Testis (tissue), 3 donors: Measurements from ENCODE around the gene MOB2. TPM values are rescaled to one million over a fixed set of nuclear protein-coding genes. Genes with fewer than 3 reads are reported as not detected.

Source experiments
- DNase-seq: peaks from one replicate; pipeline ENCODE4 v3.0.0-alpha.2; 2019
- H3K27ac ChIP-seq, 2 donors: fragments of 200-600 bp; sonication (generic); one replicate each; pipeline ENCODE4 v1.5.1; 2019
- H3K27me3 ChIP-seq: fragments of 200-600 bp; sonication (generic); one replicate; pipeline ENCODE4 v1.5.1; 2019
- H3K36me3 ChIP-seq: fragments of 200-600 bp; sonication (generic); one replicate; pipeline ENCODE4 v1.5.1; 2017; ENCODE audit warnings: low read depth; ENCODE audit errors: missing control alignments
- H3K4me1 ChIP-seq: fragments of 200-600 bp; sonication (generic); one replicate; pipeline ENCODE4 v1.5.1; 2019
- H3K4me3 ChIP-seq, 2 donors: fragments of 200-600 bp; sonication (generic); one replicate each; pipeline ENCODE4 v1.5.1; 2017 to 2019
- H3K9me3 ChIP-seq: fragments of 200-600 bp; sonication (generic); one replicate; pipeline ENCODE4 v1.5.1; 2017
- POLR2A ChIP-seq: fragments of 450-650 bp; IDR thresholded peaks from one replicate; pipeline ENCODE4 v1.6.1; 2017; ENCODE audit warnings: antibody characterized with exemption, mild to moderate bottlenecking, moderate library complexity
- WGBS, 2 donors: methylation state at CpG; one replicate each; pipeline ENCODE4 v1.1.5; 2018; 5-methylcytosine and 5-hydroxymethylcytosine counted together
- intact Hi-C: fragments of 100-400 bp; cut with DNase I; formaldehyde crosslinking; loops from one replicate; pipeline ENCODE4 v1.15.1; 2023; ENCODE audit warnings: low total_unique reads
- polyA plus RNA-seq: library from polyadenylated mRNA; stranded (reverse); fragments of 350-450 nt; fragmentation: Illumina TruSeq; extraction: RNeasy Lipid Tissue Mini Kit (QIAGEN cat#74804); gene quantifications from one replicate; pipeline ENCODE4 v1.2.3, GENCODE V29; 2014; ENCODE audit warnings: low read depth, low replicate concordance; ENCODE audit not compliant: insufficient read depth
- total RNA-seq, 2 donors: library from RNA; depleted of rRNA; stranded (reverse); fragments of >200 nt; gene quantifications; one replicate each; pipeline ENCODE4 v1.2.3, GENCODE V29; 2016
- TF ChIP-seq, protein P1 (sequence below), 3 experiments: fragments of 450-650 bp in 2 of 3; fragments of 200-600 bp in 1 of 3; sonication (generic) in 1 of 3; IDR thresholded peaks; one replicate each; pipeline ENCODE4 v1.5.1; 2016 to 2019; ENCODE audit warnings: antibody characterized with exemption in 3 of 3, mild to moderate bottlenecking in 2 of 3, moderate library complexity in 1 of 3

The MOB2 gene
- total and polyA plus RNA-seq, 3 donors from 2014 or later: 41.5 to 57.7 (median 46.8) TPM

DNA sequence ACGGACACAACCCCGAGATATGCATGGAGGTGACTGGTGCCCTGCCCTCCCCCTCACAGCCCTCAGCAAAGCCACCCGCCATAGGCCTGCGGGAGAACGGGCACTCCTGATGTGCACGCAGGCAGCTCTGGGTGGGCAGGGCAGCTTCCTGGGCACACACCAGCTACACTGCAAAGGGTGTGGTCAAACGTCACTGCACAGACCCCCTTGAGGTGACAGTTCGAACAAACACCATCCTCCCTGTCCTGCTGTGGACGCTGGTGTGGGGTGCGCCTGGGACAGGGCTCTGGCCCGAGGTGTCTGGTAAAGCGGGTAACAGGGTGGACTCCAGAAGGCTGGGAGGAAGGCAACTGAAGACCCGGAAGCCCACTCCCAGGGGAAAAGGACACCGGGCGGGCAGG is 21.9 kb upstream of the MOB2 start:
- TF ChIP-seq, protein P1, sequence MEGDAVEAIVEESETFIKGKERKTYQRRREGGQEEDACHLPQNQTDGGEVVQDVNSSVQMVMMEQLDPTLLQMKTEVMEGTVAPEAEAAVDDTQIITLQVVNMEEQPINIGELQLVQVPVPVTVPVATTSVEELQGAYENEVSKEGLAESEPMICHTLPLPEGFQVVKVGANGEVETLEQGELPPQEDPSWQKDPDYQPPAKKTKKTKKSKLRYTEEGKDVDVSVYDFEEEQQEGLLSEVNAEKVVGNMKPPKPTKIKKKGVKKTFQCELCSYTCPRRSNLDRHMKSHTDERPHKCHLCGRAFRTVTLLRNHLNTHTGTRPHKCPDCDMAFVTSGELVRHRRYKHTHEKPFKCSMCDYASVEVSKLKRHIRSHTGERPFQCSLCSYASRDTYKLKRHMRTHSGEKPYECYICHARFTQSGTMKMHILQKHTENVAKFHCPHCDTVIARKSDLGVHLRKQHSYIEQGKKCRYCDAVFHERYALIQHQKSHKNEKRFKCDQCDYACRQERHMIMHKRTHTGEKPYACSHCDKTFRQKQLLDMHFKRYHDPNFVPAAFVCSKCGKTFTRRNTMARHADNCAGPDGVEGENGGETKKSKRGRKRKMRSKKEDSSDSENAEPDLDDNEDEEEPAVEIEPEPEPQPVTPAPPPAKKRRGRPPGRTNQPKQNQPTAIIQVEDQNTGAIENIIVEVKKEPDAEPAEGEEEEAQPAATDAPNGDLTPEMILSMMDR (IDR thresholded peaks at IDR 0.05): no peak
- no peak for TF ChIP-seq POLR2A
- no peaks in the 10 kb centered on the region for H3K36me3 ChIP-seq
- no peaks in the 10 kb centered on the region for H3K27me3 ChIP-seq
- peaks cover 11% of the 10 kb centered on the region for H3K4me1 ChIP-seq
- DNase-seq: no peak
- H3K9me3 ChIP-seq: no peaks in the 10 kb centered on the region
- intact Hi-C loops: no loop called here
- no peak overlapping the region for H3K4me3 ChIP-seq
- H3K27ac ChIP-seq: no peak overlapping the region
- 86 to 87% methylated on average over 8 to 15 of the region's 15 CpGs for whole genome bisulfite sequencing, 2 donors

DNA sequence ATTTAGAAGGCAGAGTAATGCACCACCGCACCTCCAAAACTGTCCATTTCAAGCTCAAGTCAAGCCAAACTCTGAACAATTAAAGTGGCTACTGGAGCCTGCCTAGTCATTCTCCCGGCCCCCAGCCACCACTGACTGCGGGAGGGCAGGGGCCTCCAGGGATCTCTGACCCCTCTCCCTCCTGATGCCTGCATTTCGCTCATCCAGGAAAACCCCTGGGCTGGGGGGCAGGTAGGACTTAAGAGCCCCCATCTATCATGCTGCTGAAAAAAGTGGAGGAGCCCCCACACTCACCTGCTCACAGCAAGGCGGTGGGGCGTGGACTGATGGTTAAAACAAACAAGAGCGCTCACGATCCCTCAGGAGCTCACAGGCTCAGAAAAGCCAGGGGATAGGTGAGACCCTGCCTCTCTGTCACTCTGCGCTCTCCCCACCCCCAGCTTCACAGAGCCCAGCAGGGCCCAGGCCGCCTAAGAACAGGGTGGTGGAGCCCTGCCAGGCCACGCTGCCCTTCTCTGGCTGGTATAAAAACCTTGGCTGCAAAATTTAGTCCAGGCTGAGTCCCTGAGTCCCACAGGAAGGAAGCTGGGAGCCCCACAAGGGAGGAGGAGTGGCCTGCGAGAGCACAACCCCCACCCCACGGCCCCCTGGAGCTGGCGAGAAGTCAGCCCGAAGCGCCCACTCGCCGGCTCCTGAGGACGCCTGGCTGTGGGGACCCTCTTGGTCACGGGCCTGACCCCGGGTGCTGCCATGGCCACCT is 21.0 kb upstream of the MOB2 start:
- 81 to 86% methylated on average over 16 to 21 of the region's 21 CpGs for WGBS, 2 donors
- no peak for DNase-seq
- TF ChIP-seq, protein P1 (IDR thresholded peaks at IDR 0.05): no peak
- TF ChIP-seq POLR2A: no peak
- no peak overlapping the region for H3K27ac ChIP-seq
- H3K27me3 ChIP-seq: no peaks in the 10 kb centered on the region
- intact Hi-C loops: no loop called here
- peaks cover 12% of the 10 kb centered on the region for H3K4me1 ChIP-seq
- no peak overlapping the region for H3K4me3 ChIP-seq
- no peaks in the 10 kb centered on the region for H3K9me3 ChIP-seq
- H3K36me3 ChIP-seq: no peaks in the 10 kb centered on the region

DNA sequence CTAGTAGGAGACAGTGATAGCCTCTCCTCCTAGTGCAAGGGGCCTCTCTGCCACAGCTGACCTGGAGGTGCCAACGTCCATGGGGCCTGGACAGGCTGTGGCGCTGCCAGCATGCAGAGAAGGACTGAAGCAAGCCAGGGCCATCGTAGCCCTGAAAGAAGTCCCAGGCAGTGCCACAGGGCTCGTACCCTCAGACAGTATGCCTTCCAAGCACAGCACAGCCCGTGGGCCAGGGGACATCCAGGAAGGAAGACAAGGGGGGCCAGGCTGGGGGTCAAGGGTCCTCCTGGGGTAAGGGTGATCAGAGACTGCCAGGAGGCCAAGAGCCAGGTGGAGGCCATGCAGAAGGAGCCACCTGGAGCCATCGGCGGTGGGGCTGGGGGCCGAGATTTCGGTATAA is 20.4 kb upstream of the MOB2 start:
- no peak for TF ChIP-seq POLR2A
- TF ChIP-seq, protein P1 (IDR thresholded peaks at IDR 0.05): no peak
- no peak for DNase-seq
- Histone ChIP-seq H3K27ac (no peak overlapping the region), H3K9me3 (no peaks in the 10 kb centered on the region), H3K36me3 (no peaks in the 10 kb centered on the region), H3K4me3 (no peak overlapping the region), H3K27me3 (no peaks in the 10 kb centered on the region), H3K4me1 (peaks cover 12% of the 10 kb centered on the region)
- WGBS, 2 donors: 87 to 94% methylated on average over 8 to 9 of the region's 9 CpGs
- intact Hi-C loops: no loop called here

DNA sequence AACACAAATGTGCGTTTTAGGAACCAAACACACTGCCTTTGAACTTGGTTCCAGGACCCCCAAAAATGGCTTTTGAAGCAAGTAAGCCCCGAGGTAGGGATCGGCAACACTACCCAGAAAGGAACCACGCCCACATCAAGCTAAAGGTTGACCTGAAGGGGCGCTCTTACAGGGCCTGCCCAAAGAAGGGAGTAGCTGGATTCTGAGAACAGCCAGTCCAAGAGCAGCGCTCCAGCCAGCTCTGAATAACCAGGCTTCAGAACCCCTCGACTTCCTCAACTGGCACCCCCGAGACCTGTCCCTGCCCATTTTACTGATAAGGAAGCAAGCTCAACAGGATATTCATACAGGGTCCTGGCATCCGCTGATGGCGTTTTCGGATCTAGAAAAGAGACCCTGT is 18.9 kb upstream of the MOB2 start:
- Histone ChIP-seq H3K27ac (no peak overlapping the region), H3K4me1 (peaks cover 12% of the 10 kb centered on the region), H3K27me3 (no peaks in the 10 kb centered on the region), H3K9me3 (no peaks in the 10 kb centered on the region), H3K36me3 (no peaks in the 10 kb centered on the region), H3K4me3 (no peak overlapping the region)
- 87 to 90% methylated on average over 11 of the region's 11 CpGs for WGBS, 2 donors
- TF ChIP-seq, protein P1 (IDR thresholded peaks at IDR 0.05): no peak
- TF ChIP-seq POLR2A: no peak
- no peak for DNase-seq
- intact Hi-C loops: no loop called here
